IMR-90 (cell line): ENCODE measurements around the gene GARS1. TPM values are rescaled to one million over a fixed set of nuclear protein-coding genes. Genes with fewer than 3 reads are reported as not detected.

Experiments
- ATAC-seq: fragments of 200-7000 bp; cut with Tn5 transposase; 2 replicates; pipeline ENCODE4 v1.9.1; 2020; ENCODE audit warnings: low read depth, mild to moderate bottlenecking, moderate library complexity
- BruUV-seq: library from RNA; stranded (reverse); fragments of 400-500 nt; replicated peaks from 2 replicates; lab custom pipeline; 2021; lab: Mats Ljungman, UMichigan
- CTCF ChIA-PET: fragments of 300-600 bp; formaldehyde crosslinking; extraction: SDS; loops from one replicate; lab custom pipeline; 2021; ENCODE audit warnings: antibody characterized with exemption; lab: Yijun Ruan, JAX
- POLR2A ChIA-PET: fragments of 300-600 bp; sonication (Branson Sonifier 250); formaldehyde crosslinking; loops from one replicate; lab custom pipeline; 2022; ENCODE audit warnings: antibody characterized with exemption; ENCODE audit not compliant: unreplicated experiment; lab: Charles Lee
- DNase-seq: peaks from one replicate; pipeline ENCODE4 v3.0.0; 2013
- H2AFZ ChIP-seq: replicated peaks from 2 replicates; pipeline ENCODE3; 2013; ENCODE audit warnings: low read length, mild to moderate bottlenecking; ENCODE audit not compliant: poor library complexity
- H2AK5ac ChIP-seq: 2 replicates; pipeline ENCODE4 v1.6.1; 2013; ENCODE audit warnings: low read depth, low read length, inconsistent platforms
- H2AK9ac ChIP-seq: replicated peaks from 2 replicates; pipeline ENCODE3; 2013; ENCODE audit warnings: mild to moderate bottlenecking, low read depth, low read length, moderate library complexity; ENCODE audit not compliant: poor library complexity
- H2BK120ac ChIP-seq: 2 replicates; pipeline ENCODE4 v1.6.1; 2013; ENCODE audit warnings: low read depth, low read length, inconsistent platforms
- H2BK15ac ChIP-seq: 3 replicates; pipeline ENCODE4 v1.6.1; 2013; ENCODE audit warnings: low read depth, low read length, inconsistent platforms
- H2BK20ac ChIP-seq: 2 replicates; pipeline ENCODE4 v1.6.1; 2013; ENCODE audit warnings: low read depth, mild to moderate bottlenecking, inconsistent platforms, low read length, moderate library complexity
- H2BK5ac ChIP-seq: 2 replicates; pipeline ENCODE4 v1.6.1; 2013; ENCODE audit warnings: mild to moderate bottlenecking, low read depth, low read length, inconsistent platforms; ENCODE audit not compliant: poor library complexity, severe bottlenecking
- H3K14ac ChIP-seq: replicated peaks from 2 replicates; pipeline ENCODE4 v1.6.1; 2013; ENCODE audit warnings: low read depth, low read length, inconsistent platforms
- H3K18ac ChIP-seq: 2 replicates; pipeline ENCODE4 v1.6.1; 2013; ENCODE audit warnings: low read depth, low read length, control low read depth
- H3K23ac ChIP-seq: 2 replicates; pipeline ENCODE4 v1.6.1; 2013; ENCODE audit warnings: low read depth, low read length, inconsistent platforms
- H3K27ac ChIP-seq: 2 replicates; pipeline ENCODE4 v1.5.1; 2013; ENCODE audit warnings: mild to moderate bottlenecking, control low read depth, low read length; ENCODE audit not compliant: insufficient read depth
- H3K27me3 ChIP-seq: 2 replicates; pipeline ENCODE4 v1.6.1; 2013; ENCODE audit warnings: low read length; ENCODE audit not compliant: control insufficient read depth, insufficient read depth
- H3K36me3 ChIP-seq: 2 replicates; pipeline ENCODE4 v1.6.1; 2013; ENCODE audit warnings: low read length, mixed read lengths; ENCODE audit not compliant: control insufficient read depth, insufficient read depth
- H3K4ac ChIP-seq: 2 replicates; pipeline ENCODE4 v1.6.1; 2013; ENCODE audit warnings: low read depth, low read length, inconsistent platforms
- H3K4me1 ChIP-seq: 2 replicates; pipeline ENCODE4 v1.6.1; 2013; ENCODE audit warnings: low read length, mixed read lengths; ENCODE audit not compliant: control insufficient read depth, insufficient read depth
- H3K4me2 ChIP-seq: 2 replicates; pipeline ENCODE4 v1.6.1; 2013; ENCODE audit warnings: low read depth, mild to moderate bottlenecking, control low read depth, low read length, moderate library complexity
- H3K4me3 ChIP-seq: 2 replicates; pipeline ENCODE4 v1.5.1; 2013; ENCODE audit warnings: low read depth, mild to moderate bottlenecking, control low read depth, low read length, moderate library complexity; ENCODE audit not compliant: insufficient read depth
- H3K56ac ChIP-seq: 2 replicates; pipeline ENCODE4 v1.6.1; 2013; ENCODE audit warnings: low read length, inconsistent platforms; ENCODE audit not compliant: insufficient read depth; ENCODE audit errors: extremely low read depth
- H3K79me1 ChIP-seq, 2 experiments: 2 replicates each; pipeline ENCODE4 v1.6.1; 2013; ENCODE audit warnings: low read length in 2 of 2, inconsistent platforms in 1 of 2, low read depth in 1 of 2
- H3K9ac ChIP-seq: 2 replicates; pipeline ENCODE4 v1.6.1; 2013; ENCODE audit warnings: low read depth, low read length, control low read depth
- H3K9me1 ChIP-seq: 2 replicates; pipeline ENCODE4 v1.6.1; 2013; ENCODE audit warnings: low read length, inconsistent platforms; ENCODE audit not compliant: insufficient read depth
- H3K9me3 ChIP-seq: 2 replicates; pipeline ENCODE4 v1.6.1; 2013; ENCODE audit warnings: low read length; ENCODE audit not compliant: control insufficient read depth, insufficient read depth
- H4K20me1 ChIP-seq: 2 replicates; pipeline ENCODE4 v1.6.1; 2013; ENCODE audit warnings: low read length, inconsistent platforms; ENCODE audit not compliant: insufficient read depth
- H4K5ac ChIP-seq: 2 replicates; pipeline ENCODE4 v1.6.1; 2013; ENCODE audit warnings: mild to moderate bottlenecking, low read depth, low read length, control low read depth
- H4K8ac ChIP-seq, 2 experiments: 2 replicates each; pipeline ENCODE4 v1.6.1; 2013; ENCODE audit warnings: low read depth in 2 of 2, low read length in 2 of 2, control low read depth in 1 of 2, inconsistent platforms in 1 of 2
- H4K91ac ChIP-seq: 2 replicates; pipeline ENCODE4 v1.6.1; 2013; ENCODE audit warnings: low read depth, low read length, inconsistent platforms; ENCODE audit not compliant: insufficient read depth
- BHLHE40 ChIP-seq: fragments of 150-350 bp; IDR thresholded peaks from 2 replicates; pipeline ENCODE4 v1.6.1; 2016; ENCODE audit warnings: mild to moderate bottlenecking, low read depth, low read length
- CHD1 ChIP-seq: IDR thresholded peaks from 2 replicates; pipeline ENCODE4 v1.6.1; 2012; ENCODE audit warnings: low read depth, low read length, improper control_type of control experiment
- FOS ChIP-seq: fragments of 150-350 bp; IDR thresholded peaks from 2 replicates; pipeline ENCODE4 v1.6.1; 2016; ENCODE audit warnings: low read depth, low read length
- MAZ ChIP-seq: IDR thresholded peaks from 2 replicates; pipeline ENCODE4 v1.6.1; 2012; ENCODE audit warnings: low read depth, mild to moderate bottlenecking, low read length, improper control_type of control experiment, moderate library complexity, borderline replicate concordance
- MXI1 ChIP-seq: IDR thresholded peaks from 2 replicates; pipeline ENCODE4 v1.6.1; 2012; ENCODE audit warnings: low read depth, mild to moderate bottlenecking, low read length, moderate library complexity, borderline replicate concordance
- NFE2L2 ChIP-seq: fragments of 150-350 bp; IDR thresholded peaks from 2 replicates; pipeline ENCODE4 v1.6.1; 2016; ENCODE audit warnings: low read depth, mild to moderate bottlenecking, low read length
- POLR2A ChIP-seq: IDR thresholded peaks from 2 replicates; pipeline ENCODE4 v1.6.1; 2012; ENCODE audit warnings: mild to moderate bottlenecking, low read depth, low read length
- RAD21 ChIP-seq: IDR thresholded peaks from 2 replicates; pipeline ENCODE4 v1.6.1; 2012; ENCODE audit warnings: low read length, improper control_type of control experiment
- RCOR1 ChIP-seq: IDR thresholded peaks from 2 replicates; pipeline ENCODE4 v1.6.1; 2012; ENCODE audit warnings: mild to moderate bottlenecking, low read length, improper control_type of control experiment; ENCODE audit not compliant: insufficient replicate concordance
- RFX5 ChIP-seq: IDR thresholded peaks from 2 replicates; pipeline ENCODE4 v1.8.0; 2012; ENCODE audit warnings: low read depth, mild to moderate bottlenecking, low read length, moderate library complexity
- SMC3 ChIP-seq: fragments of 150-350 bp; IDR thresholded peaks from 2 replicates; pipeline ENCODE4 v1.6.1; 2016; ENCODE audit warnings: low read depth, mild to moderate bottlenecking, antibody characterized with exemption, low read length, moderate library complexity
- WGBS, 2 experiments: methylation state at CpG; one replicate each; pipeline versions ENCODE4 v1.1.5 to v1.1.7; 2013; ENCODE audit warnings: missing lambda C conversion rate in 2 of 2; ENCODE audit not compliant: insufficient read length in 1 of 2; ENCODE audit errors: extremely low coverage in 2 of 2; 5-methylcytosine and 5-hydroxymethylcytosine counted together
- dilution Hi-C: fragments of 300-500 bp; cut with HindIII; formaldehyde crosslinking; loops from one replicate; pipeline ENCODE4 v1.14.3; 2018; ENCODE audit warnings: low sequenced_read_pairs; ENCODE audit not compliant: unreplicated experiment
- in situ Hi-C: fragments of 300-500 bp; cut with MboI; formaldehyde crosslinking; loops from 3 replicates; pipeline ENCODE4 v1.14.3; 2019; ENCODE audit warnings: low sequenced_read_pairs, inconsistent platforms, mixed read lengths
- intact Hi-C: fragments of 100-400 bp; cut with micrococcal nuclease; formaldehyde crosslinking; loops from 2 replicates; pipeline ENCODE4 v1.10.0; 2022
- polyA plus RNA-seq, 3 experiments: library from polyadenylated mRNA; depleted of rRNA; stranded (reverse); fragments of >200 nt; gene quantifications; 2 replicates each; pipeline ENCODE4 v1.2.3, GENCODE V29; 2012; ENCODE audit warnings: low replicate concordance in 1 of 3
- total RNA-seq: library from RNA; depleted of rRNA; stranded (reverse); fragments of >200 nt; gene quantifications from 2 replicates; pipeline ENCODE4 v1.2.3, GENCODE V29; 2012
- TF ChIP-seq, protein P1 (sequence below): fragments of 150-350 bp; IDR thresholded peaks from 2 replicates; pipeline ENCODE4 v1.6.1; 2017; ENCODE audit warnings: mild to moderate bottlenecking, antibody characterized with exemption, low read length, low read depth
- TF ChIP-seq, protein P2 (sequence below): fragments of 150-350 bp; IDR thresholded peaks from 2 replicates; pipeline ENCODE4 v1.6.1; 2016; ENCODE audit warnings: low read depth, mild to moderate bottlenecking, low read length, moderate library complexity, borderline replicate concordance

The GARS1 gene
- total and polyA plus RNA-seq, 2 of the 4 experiments (the other 2 are of a cell fraction): 105 to 551 TPM

DNA sequence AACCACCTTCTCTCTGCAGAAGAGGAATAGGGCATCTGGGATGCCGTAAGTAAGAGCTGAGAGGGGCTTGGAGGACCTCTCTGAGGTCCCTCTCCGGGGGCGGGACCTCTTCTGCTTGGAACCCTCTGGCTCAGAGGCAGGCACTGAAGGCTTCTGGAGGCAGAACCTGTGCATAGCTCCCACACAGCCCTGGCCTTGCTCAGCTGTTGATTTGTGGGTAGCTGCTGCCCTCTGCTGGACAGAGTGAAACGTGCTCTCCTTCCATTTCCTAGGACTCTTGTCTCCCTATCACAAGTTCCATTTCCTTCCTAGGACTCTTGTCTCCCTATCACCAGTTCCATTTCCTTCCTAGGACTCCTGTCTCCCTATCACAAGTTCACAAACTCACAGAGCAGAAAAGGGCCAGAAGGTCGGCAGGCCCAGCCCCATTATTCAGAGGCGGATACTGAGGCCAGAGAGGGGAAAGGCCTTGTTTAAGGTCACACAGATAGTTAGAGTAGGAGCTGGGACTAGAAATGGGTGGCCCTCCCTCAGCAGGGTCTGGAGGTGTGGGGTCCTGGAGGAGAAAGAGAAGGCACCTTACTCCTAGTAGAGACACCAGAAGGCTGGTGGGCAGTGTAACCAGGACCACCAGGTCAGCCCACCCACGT lies 30.3 kb upstream of the GARS1 start (continued):
- TF ChIP-seq FOS: no peak

DNA sequence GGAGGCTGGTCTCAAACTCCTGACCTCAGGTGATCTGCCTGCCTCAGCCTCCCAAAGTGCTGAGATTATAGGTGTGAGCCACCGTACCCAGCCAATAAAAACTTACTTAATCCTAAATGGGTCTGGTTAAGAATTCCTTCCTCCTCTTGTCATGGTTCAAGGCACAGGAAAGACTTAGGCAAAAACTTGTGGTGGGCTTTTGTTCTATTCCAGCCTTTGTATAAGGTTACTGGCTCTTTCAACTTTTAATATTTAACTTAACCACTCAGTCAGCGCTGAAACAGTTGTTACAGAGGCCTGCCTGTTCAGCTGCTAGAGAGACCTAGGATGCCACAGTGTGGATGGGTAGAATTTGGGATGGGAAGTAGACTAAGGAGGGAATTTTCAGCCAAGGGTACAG lies 28.1 kb upstream of the GARS1 start:
- ATAC-seq (no peak), DNase-seq (no peak)
- Histone ChIP-seq H3K4me2 (no peak overlapping the region), H4K20me1 (no peaks in the 10 kb centered on the region), H4K8ac (no peak overlapping the region), H4K5ac (no peak overlapping the region), H3K9ac (no peak overlapping the region), H3K56ac (no peak overlapping the region), H2BK5ac (no peak overlapping the region), H3K4me3 (no peak overlapping the region), H2AFZ (no peak overlapping the region), H4K91ac (no peak overlapping the region), H2BK120ac (no peak overlapping the region), H3K4me1 (peaks cover 6% of the 10 kb centered on the region), H3K27me3 (no peaks in the 10 kb centered on the region), H3K36me3 (peaks cover 12% of the 10 kb centered on the region), H2AK9ac (no peak overlapping the region), H3K18ac (no peak overlapping the region), H3K23ac (no peak overlapping the region), H3K27ac (no peak overlapping the region), H2AK5ac (no peak overlapping the region), H3K14ac (no peak overlapping the region), H2BK20ac (no peak overlapping the region), H3K79me1 (no peaks in the 10 kb centered on the region), H3K9me3 (no peaks in the 10 kb centered on the region), H2BK15ac (no peak overlapping the region), H3K4ac (no peak overlapping the region), H3K9me1 (no peaks in the 10 kb centered on the region)
- dilution Hi-C loops: no loop called here
- CTCF ChIA-PET: interaction anchor here (1.1 kb wide), 1 partner anchor 12 kb away, joined by 3 read pairs; no protein-coding TSS in a partner anchor
- TF ChIP-seq BHLHE40 (no peak), RCOR1 (no peak), CHD1 (no peak), RAD21 (no peak), SMC3 (no peak), MXI1 (no peak), MAZ (no peak), POLR2A (no peak), FOS (no peak), RFX5 (no peak), NFE2L2 (no peak)
- TF ChIP-seq, protein P1, sequence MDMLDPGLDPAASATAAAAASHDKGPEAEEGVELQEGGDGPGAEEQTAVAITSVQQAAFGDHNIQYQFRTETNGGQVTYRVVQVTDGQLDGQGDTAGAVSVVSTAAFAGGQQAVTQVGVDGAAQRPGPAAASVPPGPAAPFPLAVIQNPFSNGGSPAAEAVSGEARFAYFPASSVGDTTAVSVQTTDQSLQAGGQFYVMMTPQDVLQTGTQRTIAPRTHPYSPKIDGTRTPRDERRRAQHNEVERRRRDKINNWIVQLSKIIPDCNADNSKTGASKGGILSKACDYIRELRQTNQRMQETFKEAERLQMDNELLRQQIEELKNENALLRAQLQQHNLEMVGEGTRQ: no peak
- TF ChIP-seq, protein P2, sequence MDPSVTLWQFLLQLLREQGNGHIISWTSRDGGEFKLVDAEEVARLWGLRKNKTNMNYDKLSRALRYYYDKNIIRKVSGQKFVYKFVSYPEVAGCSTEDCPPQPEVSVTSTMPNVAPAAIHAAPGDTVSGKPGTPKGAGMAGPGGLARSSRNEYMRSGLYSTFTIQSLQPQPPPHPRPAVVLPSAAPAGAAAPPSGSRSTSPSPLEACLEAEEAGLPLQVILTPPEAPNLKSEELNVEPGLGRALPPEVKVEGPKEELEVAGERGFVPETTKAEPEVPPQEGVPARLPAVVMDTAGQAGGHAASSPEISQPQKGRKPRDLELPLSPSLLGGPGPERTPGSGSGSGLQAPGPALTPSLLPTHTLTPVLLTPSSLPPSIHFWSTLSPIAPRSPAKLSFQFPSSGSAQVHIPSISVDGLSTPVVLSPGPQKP: no peak
- BruUV-seq: no TSS peak
- POLR2A ChIA-PET: no interaction called here
- in situ Hi-C loops: loop anchor here (10.0 kb wide), 1 partner anchor 402 kb away; no protein-coding TSS in a partner anchor
- intact Hi-C loops: no loop called here
- WGBS, 2 experiments: no CpG with 5 or more reads among the region's 2 CpGs
